Measurements from ENCODE around the gene ZCCHC2. TPM values are rescaled to one million over a fixed set of nuclear protein-coding genes. Genes with fewer than 3 reads are reported as not detected.
A peak's percentile ranks its signal among the peaks of the same experiment; 100 is the strongest.

Gene ZCCHC2
- total and polyA plus RNA-seq, 2 of the 4 experiments (the other 2 are of a cell fraction) = 3.2 to 3.6 TPM

DNA sequence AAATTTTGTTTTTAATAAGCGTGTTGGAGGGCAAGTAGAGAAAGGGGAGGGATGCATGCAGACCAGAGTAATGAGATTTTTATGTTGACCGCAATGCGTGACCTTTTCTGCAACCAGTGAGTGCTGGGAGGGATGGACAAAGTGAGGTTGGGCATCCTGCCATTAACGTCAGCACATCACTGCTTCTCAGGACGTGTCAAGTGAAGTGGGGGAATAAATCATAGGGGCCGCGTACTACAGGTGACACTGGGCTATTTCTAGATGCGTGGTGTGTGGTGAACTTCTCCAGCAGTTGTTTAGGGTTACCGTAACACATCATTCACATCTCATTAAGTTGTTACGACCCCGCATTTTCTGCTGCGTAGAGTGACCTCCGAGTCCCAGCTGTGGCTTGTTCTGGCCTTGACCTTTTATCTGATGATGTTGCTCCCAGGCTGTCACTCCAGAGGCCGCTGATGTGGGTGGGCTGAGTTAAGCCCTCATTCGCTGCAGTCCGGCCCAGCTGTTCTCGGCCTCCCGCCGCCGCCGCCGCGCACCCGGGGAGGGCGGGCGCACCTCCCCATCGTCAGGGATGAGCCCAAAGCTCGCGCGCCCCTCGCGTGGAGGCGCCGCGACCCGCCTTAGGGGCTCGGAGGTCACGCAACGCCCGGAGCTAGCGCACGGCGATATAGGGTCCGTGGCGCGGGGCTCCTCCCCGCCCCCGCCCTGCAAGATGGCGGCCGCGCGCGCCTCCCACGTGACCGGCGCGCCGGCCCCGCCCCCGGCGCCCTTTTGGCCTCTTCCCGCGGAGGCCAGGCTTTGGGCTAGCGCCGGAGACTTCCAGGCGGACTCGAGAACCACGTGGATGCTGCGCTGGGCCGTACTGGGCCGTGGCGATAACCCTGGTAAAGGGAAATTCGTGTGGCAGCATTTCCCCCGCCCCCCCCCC, 3.5 kb downstream of the ZCCHC2 start:
- Histone ChIP-seq H2BK120ac (ENCODE audit: low read depth, low read length) (peak overlapping the region; percentile 73; the same call in 1 of the 2 replicates), H3K36me3 (ENCODE audit: control insufficient read depth, insufficient read depth, low read length) (no peaks in the 10 kb centered on the region), H3K79me1 (ENCODE audit: low read depth in 1 of 2, low read length in 2 of 2) (peaks cover 10 to 36% of the 10 kb centered on the region in 2 experiments), H3K56ac (ENCODE audit: extremely low read depth, insufficient read depth, low read length) (peak overlapping the region; percentile 84), H3K14ac (replicated peaks; ENCODE audit: low read depth, low read length) (peak overlapping the region; percentile 99), H3K9me1 (ENCODE audit: insufficient read depth, low read length) (peaks cover 7% of the 10 kb centered on the region), H3K9me3 (ENCODE audit: control insufficient read depth, insufficient read depth, low read length) (no peaks in the 10 kb centered on the region), H2BK5ac (ENCODE audit: low read depth, low read length, poor library complexity, severe bottlenecking) (peak overlapping the region; percentile 94), H4K20me1 (ENCODE audit: insufficient read depth, low read length) (peaks cover 3% of the 10 kb centered on the region; the same call in 1 of the 2 replicates), H3K4ac (ENCODE audit: low read depth, low read length) (peak overlapping the region; percentile 89), H2AFZ (replicated peaks; ENCODE audit: low read length, poor library complexity) (peak overlapping the region; percentile 97), H3K23ac (ENCODE audit: low read depth, low read length) (peak overlapping the region; percentile 98), H2AK5ac (ENCODE audit: low read depth, low read length) (peak overlapping the region; percentile 16; the same call in 1 of the 2 replicates), H2BK15ac (ENCODE audit: low read depth, low read length) (0 out of 3 replicates have a peak overlapping the region, but pooled peaks have one; percentile 9), H3K27ac (ENCODE audit: insufficient read depth, low read length) (peak overlapping the region; percentile 96), H4K8ac (ENCODE audit: low read depth in 2 of 2, low read length in 2 of 2) (peak overlapping the region; percentile 90 to 95), H3K4me2 (ENCODE audit: low read depth, low read length) (peak overlapping the region; percentile 99), H2AK9ac (replicated peaks; ENCODE audit: low read depth, low read length, poor library complexity) (peak overlapping the region; percentile 70), H3K9ac (ENCODE audit: low read depth, low read length) (peak overlapping the region; percentile 92), H3K4me1 (ENCODE audit: control insufficient read depth, insufficient read depth, low read length) (peaks cover 3% of the 10 kb centered on the region; the same call in 1 of the 2 replicates), H4K5ac (ENCODE audit: low read depth, low read length) (peak overlapping the region; percentile 93), H3K27me3 (ENCODE audit: control insufficient read depth, insufficient read depth, low read length) (no peaks in the 10 kb centered on the region), H4K91ac (ENCODE audit: insufficient read depth, low read depth, low read length) (peak overlapping the region; percentile 76), H2BK20ac (ENCODE audit: low read depth, low read length) (0 out of 2 replicates have a peak overlapping the region, but pooled peaks have one; percentile 21), H3K4me3 (ENCODE audit: insufficient read depth, low read depth, low read length) (peak overlapping the region; percentile 97), H3K18ac (ENCODE audit: low read depth, low read length) (peak overlapping the region; percentile 80)
- ChIA-PET POLR2A (ENCODE audit: unreplicated experiment) (no interaction called here), CTCF (interaction anchor here (0.5 kb wide), 1 partner anchor 59 kb away, joined by 3 read pairs; no protein-coding TSS in a partner anchor)
- no TSS peak for BruUV-seq (replicated peaks)
- in situ Hi-C loops (cut with MboI; ENCODE audit: low sequenced_read_pairs) (no loop called here), intact Hi-C loops (cut with micrococcal nuclease) (loop anchor here (1.0 to 10.0 kb wide), 7 partner anchors 189 to 908 kb away; partner anchors contain the start of genes PHLPP1, PIGN and RELCH), dilution Hi-C loops (cut with HindIII; ENCODE audit: low sequenced_read_pairs, unreplicated experiment) (no loop called here)
- peak; percentile 33 for ATAC-seq (ENCODE audit: low read depth)
- peak; percentile 80 for DNase-seq
- WGBS, 2 experiments (ENCODE audit: extremely low coverage in 2 of 2, insufficient read length in 1 of 2) = 0% methylated on average over 12 of the region's 74 CpGs; no CpG with 5 or more reads in 1 of the 2 experiments
- TF ChIP-seq MXI1 (IDR thresholded peaks at IDR 0.05; ENCODE audit: borderline replicate concordance, low read depth, low read length) (peak; percentile 83), RFX5 (IDR thresholded peaks at IDR 0.05; ENCODE audit: low read depth, low read length) (no peak), NFE2L2 (IDR thresholded peaks at IDR 0.05; ENCODE audit: low read depth, low read length) (no peak), CEBPB (IDR thresholded peaks at IDR 0.05; ENCODE audit: low read depth, low read length) (no peak), BHLHE40 (IDR thresholded peaks at IDR 0.05; ENCODE audit: low read depth, low read length) (no peak), CHD1 (IDR thresholded peaks at IDR 0.05; ENCODE audit: low read depth, low read length) (no peak), RAD21 (IDR thresholded peaks at IDR 0.05; ENCODE audit: low read length) (no peak), MAZ (IDR thresholded peaks at IDR 0.05; ENCODE audit: borderline replicate concordance, low read depth, low read length) (peak; percentile 83; the same call in 1 of the 2 replicates), POLR2A (IDR thresholded peaks at IDR 0.05; ENCODE audit: low read depth, low read length) (0 out of 2 replicates have a peak, but pooled peaks have one; percentile 52), FOS (IDR thresholded peaks at IDR 0.05; ENCODE audit: low read depth, low read length) (no peak), SMC3 (IDR thresholded peaks at IDR 0.05; ENCODE audit: low read depth, low read length) (no peak), USF2 (IDR thresholded peaks at IDR 0.05; ENCODE audit: low read depth, low read length) (peak; percentile 93), RCOR1 (IDR thresholded peaks at IDR 0.05; ENCODE audit: insufficient replicate concordance, low read length) (no peak), MAFK (IDR thresholded peaks at IDR 0.05; ENCODE audit: low read depth, low read length) (no peak)
- TF ChIP-seq, protein P1, sequence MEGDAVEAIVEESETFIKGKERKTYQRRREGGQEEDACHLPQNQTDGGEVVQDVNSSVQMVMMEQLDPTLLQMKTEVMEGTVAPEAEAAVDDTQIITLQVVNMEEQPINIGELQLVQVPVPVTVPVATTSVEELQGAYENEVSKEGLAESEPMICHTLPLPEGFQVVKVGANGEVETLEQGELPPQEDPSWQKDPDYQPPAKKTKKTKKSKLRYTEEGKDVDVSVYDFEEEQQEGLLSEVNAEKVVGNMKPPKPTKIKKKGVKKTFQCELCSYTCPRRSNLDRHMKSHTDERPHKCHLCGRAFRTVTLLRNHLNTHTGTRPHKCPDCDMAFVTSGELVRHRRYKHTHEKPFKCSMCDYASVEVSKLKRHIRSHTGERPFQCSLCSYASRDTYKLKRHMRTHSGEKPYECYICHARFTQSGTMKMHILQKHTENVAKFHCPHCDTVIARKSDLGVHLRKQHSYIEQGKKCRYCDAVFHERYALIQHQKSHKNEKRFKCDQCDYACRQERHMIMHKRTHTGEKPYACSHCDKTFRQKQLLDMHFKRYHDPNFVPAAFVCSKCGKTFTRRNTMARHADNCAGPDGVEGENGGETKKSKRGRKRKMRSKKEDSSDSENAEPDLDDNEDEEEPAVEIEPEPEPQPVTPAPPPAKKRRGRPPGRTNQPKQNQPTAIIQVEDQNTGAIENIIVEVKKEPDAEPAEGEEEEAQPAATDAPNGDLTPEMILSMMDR (conservative IDR thresholded peaks at IDR 0.05; ENCODE audit: low read depth, low read length) = no peak

Data from IMR-90 (cell line).